Measurements from ENCODE around the gene TNFSF15. TPM values are rescaled to one million over a fixed set of nuclear protein-coding genes. Genes with fewer than 3 reads are reported as not detected.
"Not testable (repeated sequence)": the region's sequence is repeated elsewhere in the genome, so short reads cannot be mapped to it uniquely, and the experiment has no call there.

Gene TNFSF15
- total and polyA plus RNA-seq, 2 of the 4 experiments (the other 2 are of a cell fraction), result 0.03 to 0.18 TPM

DNA sequence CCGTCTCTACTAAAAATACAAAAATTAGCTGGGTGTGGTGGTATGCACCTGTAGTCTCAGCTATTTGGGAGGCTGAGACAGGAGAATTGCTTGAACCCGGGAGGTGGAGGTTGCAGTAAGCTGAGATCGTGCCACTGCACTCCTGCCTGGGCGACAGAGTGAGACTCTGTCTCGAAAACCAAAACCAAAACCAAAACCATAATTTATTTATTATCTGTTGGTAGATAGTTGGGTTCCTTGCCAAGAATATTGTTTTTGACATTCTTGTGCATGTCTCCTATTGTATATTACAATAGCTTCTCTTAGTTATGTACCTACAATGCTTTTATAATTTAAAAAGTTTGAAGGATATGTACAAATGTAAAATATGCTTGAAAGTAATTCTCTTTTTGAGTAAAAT is 70.7 kb downstream of the TNFSF15 start:
- H4K5ac ChIP-seq (ENCODE audit: low read depth, low read length); H2AFZ ChIP-seq (replicated peaks; ENCODE audit: low read length, poor library complexity); H2BK120ac ChIP-seq (ENCODE audit: low read depth, low read length); POLR2A ChIA-PET (ENCODE audit: unreplicated experiment); H3K27me3 ChIP-seq (ENCODE audit: control insufficient read depth, insufficient read depth, low read length); H4K91ac ChIP-seq (ENCODE audit: insufficient read depth, low read depth, low read length); H3K79me1 ChIP-seq (ENCODE audit: low read depth in 1 of 2, low read length in 2 of 2); H3K27ac ChIP-seq (ENCODE audit: insufficient read depth, low read length); H3K4ac ChIP-seq (ENCODE audit: low read depth, low read length); H3K56ac ChIP-seq (ENCODE audit: extremely low read depth, insufficient read depth, low read length); H2AK9ac ChIP-seq (replicated peaks; ENCODE audit: low read depth, low read length, poor library complexity); H3K9me3 ChIP-seq (ENCODE audit: control insufficient read depth, insufficient read depth, low read length); H3K23ac ChIP-seq (ENCODE audit: low read depth, low read length); H3K14ac ChIP-seq (replicated peaks; ENCODE audit: low read depth, low read length); H2AK5ac ChIP-seq (ENCODE audit: low read depth, low read length); dilution Hi-C loops (cut with HindIII; ENCODE audit: low sequenced_read_pairs, unreplicated experiment); H2BK20ac ChIP-seq (ENCODE audit: low read depth, low read length); H2BK5ac ChIP-seq (ENCODE audit: low read depth, low read length, poor library complexity, severe bottlenecking); H3K4me2 ChIP-seq (ENCODE audit: low read depth, low read length); H3K9ac ChIP-seq (ENCODE audit: low read depth, low read length); H4K8ac ChIP-seq (ENCODE audit: low read depth in 2 of 2, low read length in 2 of 2); H4K20me1 ChIP-seq (ENCODE audit: insufficient read depth, low read length); H3K18ac ChIP-seq (ENCODE audit: low read depth, low read length); H3K4me1 ChIP-seq (ENCODE audit: control insufficient read depth, insufficient read depth, low read length); H2BK15ac ChIP-seq (ENCODE audit: low read depth, low read length); H3K9me1 ChIP-seq (ENCODE audit: insufficient read depth, low read length); ATAC-seq (ENCODE audit: low read depth); H3K36me3 ChIP-seq (ENCODE audit: control insufficient read depth, insufficient read depth, low read length); BruUV-seq (replicated peaks); DNase-seq; H3K4me3 ChIP-seq (ENCODE audit: insufficient read depth, low read depth, low read length): not testable (repeated sequence)
- in situ Hi-C loops (cut with MboI; ENCODE audit: low sequenced_read_pairs) (loop anchor here (5.0 to 10.0 kb wide), 5 partner anchors 73 to 790 kb away; no protein-coding TSS in a partner anchor), intact Hi-C loops (cut with micrococcal nuclease) (loop anchor here (5.0 kb wide), 1 partner anchor 328 kb away; no protein-coding TSS in a partner anchor)
- CTCF ChIA-PET, result interaction anchor here (1.4 to 4.0 kb wide), 3 partner anchors 53 to 176 kb away, joined by 4 to 25 read pairs (median 8); partner anchors contain the start of gene TEX48
- no CpG with 5 or more reads among the region's 5 CpGs for WGBS, 2 experiments (ENCODE audit: extremely low coverage in 2 of 2, insufficient read length in 1 of 2)

Other genes with a start within 250 kb of the TNFSF15 start
- gene ATP6V1G1, start 218.3 kb downstream of the TNFSF15 start, total RNA-seq (2012; rRNA removed), result 52.0 and 80.3 TPM in 2 replicates
- gene ATP6V1G1, start 218.3 kb downstream of the TNFSF15 start, polyA plus RNA-seq (2012; rRNA removed), result 64.2 and 70.9 TPM in 2 replicates
- 2.7 and 2.8 TPM in 2 replicates for gene TMEM268, start 194.7 kb downstream of the TNFSF15 start, total RNA-seq (2012; rRNA removed)
- gene TMEM268, start 194.7 kb downstream of the TNFSF15 start, polyA plus RNA-seq (2012; rRNA removed), result 3.7 and 4.9 TPM in 2 replicates
- not detected in 2 replicates for gene TEX53, start 148.2 kb downstream of the TNFSF15 start, total RNA-seq (2012; rRNA removed)
- not detected in 2 replicates for gene TEX53, start 148.2 kb downstream of the TNFSF15 start, polyA plus RNA-seq (2012; rRNA removed)
- gene TEX48, start 123.8 kb downstream of the TNFSF15 start, total RNA-seq (2012; rRNA removed), result not detected in 2 replicates
- not detected in 2 replicates for gene TEX48, start 123.8 kb downstream of the TNFSF15 start, polyA plus RNA-seq (2012; rRNA removed)
- gene TNFSF8, start 124.6 kb upstream of the TNFSF15 start, total RNA-seq (2012; rRNA removed), result not detected in 2 replicates
- gene TNFSF8, start 124.6 kb upstream of the TNFSF15 start, polyA plus RNA-seq (2012; rRNA removed), result not detected in 2 replicates

Data from IMR-90 (cell line).